HG03460 (cell line): ENCODE data around the gene PPP2R1A.
"Not testable (repeated sequence)": the region's sequence is repeated elsewhere in the genome, so short reads cannot be mapped to it uniquely, and the experiment has no call there.

Source experiments
- ATAC-seq: cut with Tn5 transposase; IDR thresholded peaks from one replicate; pipeline ENCODE4 v1.9.1; 2021; ENCODE audit not compliant: unreplicated experiment

Gene PPP2R1A

GRCh38 chr19:52200044-52200443, 10.2 kb downstream of the PPP2R1A start:
- no peak for ATAC-seq

GRCh38 chr19:52200755-52201391, 11.0 kb downstream of the PPP2R1A start:
- not testable (repeated sequence) for ATAC-seq

DNA sequence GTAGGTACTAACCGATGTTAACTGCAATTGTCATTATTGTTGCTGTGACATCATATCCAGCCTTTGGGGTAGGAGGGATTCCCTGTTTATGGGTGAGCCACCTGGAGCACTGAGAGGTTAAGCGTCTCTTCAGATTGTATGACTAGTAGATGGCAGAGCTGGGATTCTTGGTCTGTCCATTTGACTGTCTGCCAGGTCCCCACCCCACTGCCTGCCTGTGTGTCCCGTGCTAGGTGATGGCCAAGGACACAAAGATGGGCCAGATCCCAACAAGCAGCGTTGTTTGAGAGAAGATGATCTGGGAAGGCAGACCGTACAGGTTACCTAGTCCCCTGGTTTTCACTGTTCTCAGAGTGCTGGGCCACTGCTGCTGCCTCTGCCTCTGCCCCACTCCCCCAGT, 16.6 kb downstream of the PPP2R1A start:
- no peak for ATAC-seq

- ATAC-seq = no peak
These were observed 21.4 kb downstream of the PPP2R1A start for GRCh38 chr19:52211203-52211602.

DNA sequence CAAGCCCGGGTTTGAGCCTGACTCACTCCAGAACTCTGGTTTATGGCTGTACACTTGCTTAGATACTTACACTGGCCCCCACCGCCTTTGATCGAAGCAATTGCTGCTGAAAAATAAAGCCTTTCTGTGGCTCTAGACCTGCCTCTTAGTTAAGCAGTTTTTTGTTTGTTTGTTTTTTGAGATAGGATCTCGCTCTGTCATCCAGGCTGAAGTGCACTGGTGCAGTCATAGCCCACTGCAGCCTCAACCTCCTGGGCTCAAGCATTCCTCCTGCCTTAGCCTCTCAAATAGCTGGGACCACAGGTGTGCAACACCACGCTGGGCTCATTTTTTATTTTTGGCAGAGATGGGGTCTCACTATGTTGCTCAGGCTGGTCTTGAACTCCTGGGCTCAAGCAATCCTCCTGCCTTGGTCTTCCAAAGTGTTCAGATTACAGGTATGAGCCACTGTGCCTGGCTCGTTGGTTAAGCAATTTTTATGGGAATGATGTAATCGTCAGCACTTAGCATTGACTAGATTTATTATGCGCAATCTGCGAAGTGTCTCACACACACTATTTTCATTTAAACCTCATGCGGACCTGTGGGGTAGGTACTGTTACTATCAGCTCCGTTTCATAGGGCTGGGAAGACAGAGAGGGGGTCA, 22.2 kb downstream of the PPP2R1A start:
- ATAC-seq = no peak

GRCh38 chr19:52212572-52213255, 22.9 kb downstream of the PPP2R1A start:
- ATAC-seq = no peak

DNA sequence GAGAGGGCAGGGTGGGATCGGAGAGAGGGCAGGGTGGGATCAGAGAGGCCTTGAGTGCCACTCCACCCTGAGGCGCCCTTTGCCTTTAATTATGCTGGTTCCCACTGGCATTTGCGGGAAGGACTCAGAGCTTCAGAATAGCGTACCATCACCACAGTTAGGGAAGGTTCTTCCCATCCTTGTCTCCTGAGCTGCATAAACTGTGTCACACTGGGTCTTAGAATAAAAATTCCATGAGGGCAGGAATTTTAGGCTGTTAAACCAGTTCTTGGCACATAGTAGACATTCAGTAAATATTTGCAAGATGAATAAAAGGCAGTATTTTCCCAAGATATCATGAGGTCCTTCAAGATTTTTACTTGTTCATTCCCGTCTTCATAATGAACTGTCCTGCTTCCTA, 24.4 kb downstream of the PPP2R1A start:
- ATAC-seq = no peak

GRCh38 chr19:52216401-52216800, 26.5 kb downstream of the PPP2R1A start:
- ATAC-seq = no peak

DNA sequence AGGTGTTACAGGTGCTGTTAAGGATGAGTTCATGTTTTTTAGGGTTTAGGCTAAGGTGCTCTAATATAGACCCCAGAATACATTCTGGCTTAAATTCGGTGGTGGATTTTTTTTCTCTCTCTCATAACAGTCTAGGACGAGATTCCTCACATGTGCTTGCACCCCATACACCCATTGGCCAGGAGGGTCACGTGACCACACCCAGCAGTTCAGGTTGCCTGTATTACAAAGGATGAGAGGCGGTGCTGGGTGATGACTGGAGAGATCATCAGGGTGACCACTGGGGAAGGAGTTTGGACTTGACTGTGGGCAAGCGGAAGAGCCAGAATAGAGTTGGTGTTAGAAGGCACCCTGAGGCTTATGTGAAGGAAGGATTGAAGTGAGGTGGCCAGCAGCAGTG, 27.7 kb downstream of the PPP2R1A start:
- ATAC-seq = no peak

- no peak for ATAC-seq
These were observed 29.8 kb downstream of the PPP2R1A start for GRCh38 chr19:52219611-52220010.

- ATAC-seq = no peak
These were observed 31.2 kb downstream of the PPP2R1A start for GRCh38 chr19:52221031-52221430.

GRCh38 chr19:52221831-52222375, 32.1 kb downstream of the PPP2R1A start:
- ATAC-seq = no peak

- ATAC-seq = no peak
These were observed 34.4 kb downstream of the PPP2R1A start for GRCh38 chr19:52224211-52224610.

GRCh38 chr19:52226652-52227051, 36.8 kb downstream of the PPP2R1A start:
- ATAC-seq = no peak

DNA sequence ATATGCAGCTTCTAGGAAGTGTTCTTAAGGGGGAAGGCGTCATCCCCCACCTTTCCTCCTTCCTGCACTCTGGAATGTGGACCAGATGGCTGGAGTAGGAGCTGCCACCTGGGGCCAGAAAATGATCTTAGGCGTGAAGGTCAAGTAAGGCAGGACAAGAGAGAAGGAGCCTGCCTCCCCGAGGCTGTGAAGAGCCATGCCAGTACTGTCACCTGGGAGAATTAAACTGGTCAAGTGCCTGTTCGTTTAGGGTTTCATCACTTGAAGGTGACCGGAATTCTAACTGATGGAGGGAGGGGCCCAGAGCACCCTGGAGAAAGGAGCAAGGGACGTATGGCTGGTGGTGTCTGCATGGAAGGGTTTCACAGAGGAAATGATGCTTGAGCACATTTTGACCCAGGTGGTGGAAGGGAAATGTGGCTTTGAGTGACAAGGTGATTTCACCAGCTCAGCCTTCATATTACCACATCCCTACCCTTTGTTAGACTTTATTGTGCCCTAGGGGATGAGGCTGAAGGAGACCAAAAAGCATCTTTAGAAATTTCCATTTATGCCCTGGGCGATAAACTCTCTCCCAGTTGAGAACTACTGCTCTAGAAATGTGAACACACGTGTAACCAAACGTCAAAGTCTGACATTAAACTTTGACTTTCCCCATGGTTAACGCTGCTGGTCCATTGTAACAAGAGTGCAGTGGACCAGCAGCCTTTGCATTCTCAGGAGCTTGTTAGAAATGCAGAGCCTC, 37.5 kb downstream of the PPP2R1A start:
- no peak for ATAC-seq

GRCh38 chr19:52227980-52228379, 38.1 kb downstream of the PPP2R1A start:
- no peak for ATAC-seq

- no peak for ATAC-seq
These were observed 39.7 kb downstream of the PPP2R1A start for GRCh38 chr19:52229524-52229923.

GRCh38 chr19:52230685-52231084, 40.8 kb downstream of the PPP2R1A start:
- no peak for ATAC-seq

DNA sequence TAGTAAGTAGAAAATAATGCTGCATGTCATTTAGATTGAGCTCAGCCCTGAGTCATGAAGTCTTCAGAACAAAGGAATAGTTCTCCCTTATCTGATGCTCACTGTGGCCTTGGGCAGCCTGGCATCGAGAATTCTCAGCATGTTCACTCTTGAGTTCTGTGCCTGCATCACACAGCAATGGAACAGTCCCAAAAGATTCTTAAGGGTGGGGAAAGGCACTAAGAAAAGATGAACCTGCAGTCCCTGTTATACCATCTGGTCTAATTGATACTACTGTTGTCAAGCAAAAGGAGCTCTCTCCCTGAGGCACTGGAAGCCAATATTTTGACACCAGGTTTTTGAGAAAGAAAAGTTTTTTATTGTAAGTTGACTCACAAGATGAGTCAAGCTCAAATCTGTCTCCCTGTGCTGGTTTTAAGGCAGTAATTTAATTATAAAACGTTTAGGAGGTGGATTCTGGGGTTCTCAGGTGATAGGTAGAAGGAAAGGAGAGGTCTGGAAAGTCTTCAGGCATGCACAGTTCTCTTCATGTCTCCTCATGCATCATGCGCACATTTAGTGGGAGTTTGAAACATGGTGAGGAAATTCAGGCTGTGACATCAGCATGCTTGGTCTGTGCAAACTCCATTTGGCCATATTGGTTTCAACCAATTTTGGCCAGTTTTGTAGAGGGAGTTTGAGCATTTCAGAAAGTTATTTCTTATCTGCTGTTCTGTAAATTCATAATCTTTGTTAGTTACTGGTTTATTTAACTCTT, 41.5 kb downstream of the PPP2R1A start:
- no peak for ATAC-seq

DNA sequence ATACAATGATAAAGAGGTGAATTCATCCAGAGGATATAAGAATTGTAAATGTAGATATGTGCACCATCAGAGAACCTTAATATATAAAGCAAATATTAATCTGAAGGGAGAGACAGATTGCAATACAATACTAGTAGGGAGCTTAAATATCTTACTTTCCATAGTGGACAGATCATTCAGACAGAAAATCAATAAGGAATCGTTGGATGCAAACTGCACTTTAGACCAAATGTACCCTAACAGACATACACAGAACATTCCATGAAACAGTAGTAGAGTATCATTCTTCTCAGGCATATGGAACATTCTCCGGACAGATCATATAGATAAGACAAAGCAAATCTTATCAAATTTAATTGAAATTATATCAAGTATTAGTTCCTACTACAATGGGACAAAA, 44.6 kb downstream of the PPP2R1A start:
- ATAC-seq = no peak

DNA sequence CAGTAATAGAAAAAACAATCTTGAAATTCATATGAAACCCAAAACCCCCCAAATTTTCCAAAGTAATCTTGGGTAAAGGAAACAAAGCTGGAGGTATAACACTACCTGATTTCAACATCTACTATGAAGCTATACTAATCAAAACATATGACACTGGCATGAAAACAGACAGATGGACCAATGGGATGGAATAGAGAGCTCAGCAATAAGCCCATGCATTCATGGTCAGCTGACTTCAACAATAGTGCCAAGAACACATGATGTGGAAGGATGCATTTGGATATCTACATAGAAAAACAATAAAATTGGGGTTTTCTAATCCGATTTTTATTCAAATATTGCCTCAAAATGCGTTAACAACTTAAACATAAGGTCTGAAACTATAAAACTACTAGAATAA, 47.3 kb downstream of the PPP2R1A start:
- ATAC-seq = no peak
